Karpas-422 (cell line): Measurements from ENCODE around the gene LCN1. TPM values are rescaled to one million over a fixed set of nuclear protein-coding genes. Genes with fewer than 3 reads are reported as not detected.

Experiments used
- DNase-seq: peaks from one replicate; pipeline ENCODE4 v3.0.0-alpha.2; 2015
- H2AFZ ChIP-seq: fragments of 200-600 bp; sonication (generic); 2 replicates; pipeline ENCODE4 v1.6.1; 2014; ENCODE audit warnings: antibody characterized with exemption, low read length, mixed read lengths
- H3K27ac ChIP-seq: fragments of 200-600 bp; sonication (generic); 2 replicates; pipeline ENCODE4 v1.5.1; 2014; ENCODE audit warnings: mild to moderate bottlenecking, low read length, moderate library complexity
- H3K27me3 ChIP-seq: fragments of 200-600 bp; sonication (generic); 2 replicates; pipeline ENCODE4 v1.6.1; 2014; ENCODE audit warnings: low read length, mixed read lengths
- H3K36me3 ChIP-seq: fragments of 200-600 bp; sonication (generic); 2 replicates; pipeline ENCODE4 v1.6.1; 2014; ENCODE audit warnings: low read length, mixed read lengths; ENCODE audit not compliant: insufficient read depth
- H3K4me1 ChIP-seq: fragments of 200-600 bp; sonication (generic); 2 replicates; pipeline ENCODE4 v1.6.1; 2014; ENCODE audit warnings: mild to moderate bottlenecking, low read length, mixed read lengths
- H3K4me2 ChIP-seq: fragments of 200-600 bp; sonication (generic); 2 replicates; pipeline ENCODE4 v1.6.1; 2014; ENCODE audit warnings: low read length, low read depth, mild to moderate bottlenecking; ENCODE audit not compliant: poor library complexity, severe bottlenecking
- H3K4me3 ChIP-seq: fragments of 200-600 bp; sonication (generic); 2 replicates; pipeline ENCODE4 v1.5.1; 2014; ENCODE audit warnings: mild to moderate bottlenecking, antibody characterized with exemption, low read length, mixed read lengths
- H3K79me2 ChIP-seq: fragments of 200-600 bp; sonication (generic); 2 replicates; pipeline ENCODE4 v1.6.1; 2014; ENCODE audit warnings: mild to moderate bottlenecking, low read length, mixed read lengths
- H3K9ac ChIP-seq: fragments of 200-600 bp; sonication (generic); 2 replicates; pipeline ENCODE4 v1.6.0; 2014; ENCODE audit warnings: low read length
- H3K9me2 ChIP-seq: fragments of 200-600 bp; sonication (generic), shearing (Covaris generic); replicated peaks from 2 replicates; pipeline ENCODE4 v1.6.0; 2014; ENCODE audit warnings: mild to moderate bottlenecking, low read length, moderate library complexity; ENCODE audit not compliant: insufficient read depth
- H3K9me3 ChIP-seq: fragments of 300-700, 200-600 bp; sonication (generic); 2 replicates; pipeline ENCODE4 v1.6.1; 2014; ENCODE audit warnings: low read length, mixed read lengths
- H4K20me1 ChIP-seq: fragments of 200-600 bp; sonication (generic); 2 replicates; pipeline ENCODE4 v1.6.1; 2014; ENCODE audit warnings: mild to moderate bottlenecking, antibody characterized with exemption, low read length, low read depth; ENCODE audit not compliant: insufficient read depth
- total RNA-seq: library from RNA; depleted of rRNA; stranded (reverse); fragments of >200 nt; shearing (Covaris generic); gene quantifications from 2 replicates; pipeline ENCODE4 v1.2.3, GENCODE V29; 2014; ENCODE audit warnings: low replicate concordance

Gene LCN1
- total RNA-seq, 1 experiment from 2014 or later = not detected

DNA sequence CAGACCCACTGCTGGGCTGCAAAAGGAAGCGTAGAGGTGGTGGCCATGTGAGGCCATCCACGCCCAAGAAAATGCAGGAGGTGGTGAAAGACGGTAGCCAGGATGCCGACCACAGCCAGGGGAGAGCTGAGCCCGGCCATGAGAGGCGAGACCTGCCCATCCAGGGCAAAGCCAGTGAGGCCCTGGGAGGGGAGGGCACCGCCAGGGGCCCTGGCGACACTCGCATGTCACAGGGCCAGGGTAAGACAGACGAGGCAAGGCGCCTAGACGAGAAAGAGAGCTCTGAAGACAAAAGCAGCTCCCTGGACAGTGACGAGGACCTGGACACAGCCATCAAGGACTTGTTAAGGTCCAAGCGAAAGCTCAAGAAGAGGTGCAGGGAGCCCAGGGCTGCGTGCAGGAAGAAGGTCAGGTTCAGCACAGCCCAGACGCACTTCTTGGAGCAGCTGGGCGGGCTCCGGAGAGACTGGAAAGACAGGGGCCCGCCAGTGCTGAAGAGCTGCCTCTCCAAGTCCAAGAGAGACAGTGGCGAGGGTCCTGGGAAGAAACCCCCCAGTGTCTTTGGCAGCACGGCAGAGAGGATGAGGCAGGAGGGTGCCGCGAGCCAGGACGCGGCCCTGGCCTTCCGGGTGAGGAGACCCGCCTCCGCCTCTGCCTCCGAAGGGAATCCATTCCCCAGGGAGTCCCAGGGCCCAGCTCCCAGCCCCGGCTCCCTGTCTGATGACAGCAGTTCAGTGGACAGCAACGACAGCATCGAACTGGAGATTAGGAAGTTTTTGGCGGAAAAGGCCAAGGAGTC lies 34.8 kb upstream of the LCN1 start:
- Histone ChIP-seq H3K36me3 (no peaks in the 10 kb centered on the region), H3K79me2 (no peaks in the 10 kb centered on the region), H3K4me2 (no peak overlapping the region), H3K4me3 (no peak overlapping the region), H3K4me1 (peaks cover 19% of the 10 kb centered on the region), H2AFZ (no peak overlapping the region), H3K27ac (no peak overlapping the region), H3K9me3 (no peaks in the 10 kb centered on the region), H3K9me2 (no peaks in the 10 kb centered on the region), H4K20me1 (no peaks in the 10 kb centered on the region), H3K27me3 (no peaks in the 10 kb centered on the region), H3K9ac (no peak overlapping the region)
- DNase-seq = no peak

GRCh38 chr9:135487281-135488012 lies 33.8 kb upstream of the LCN1 start:
- no peaks in the 10 kb centered on the region for H4K20me1 ChIP-seq
- no peak for DNase-seq
- no peak overlapping the region for H3K4me2 ChIP-seq
- H3K79me2 ChIP-seq = no peaks in the 10 kb centered on the region
- no peak overlapping the region for H3K4me3 ChIP-seq
- H3K4me1 ChIP-seq = peaks cover 9% of the 10 kb centered on the region
- H3K27me3 ChIP-seq = no peaks in the 10 kb centered on the region
- no peak overlapping the region for H3K9ac ChIP-seq
- H3K27ac ChIP-seq = no peak overlapping the region
- no peaks in the 10 kb centered on the region for H3K9me3 ChIP-seq
- H3K36me3 ChIP-seq = no peaks in the 10 kb centered on the region
- no peaks in the 10 kb centered on the region for H3K9me2 ChIP-seq
- H2AFZ ChIP-seq = no peak overlapping the region

- no peak for DNase-seq
- H3K9me2 ChIP-seq = no peaks in the 10 kb centered on the region
- no peaks in the 10 kb centered on the region for H3K79me2 ChIP-seq
- H3K36me3 ChIP-seq = no peaks in the 10 kb centered on the region
- H3K4me2 ChIP-seq = no peak overlapping the region
- H3K27me3 ChIP-seq = no peaks in the 10 kb centered on the region
- H3K9ac ChIP-seq = no peak overlapping the region
- peaks cover 6% of the 10 kb centered on the region for H3K4me1 ChIP-seq
- no peaks in the 10 kb centered on the region for H4K20me1 ChIP-seq
- H3K9me3 ChIP-seq = no peaks in the 10 kb centered on the region
- no peak overlapping the region for H3K4me3 ChIP-seq
- H2AFZ ChIP-seq = no peak overlapping the region
- H3K27ac ChIP-seq = no peak overlapping the region
Observed at GRCh38 chr9:135488013-135488330, 33.3 kb upstream of the LCN1 start.

- Histone ChIP-seq H3K9me2 (no peaks in the 10 kb centered on the region), H3K4me1 (peaks cover 3% of the 10 kb centered on the region), H4K20me1 (no peaks in the 10 kb centered on the region), H3K36me3 (no peaks in the 10 kb centered on the region), H3K9me3 (no peaks in the 10 kb centered on the region), H3K4me2 (no peak overlapping the region), H3K4me3 (no peak overlapping the region), H3K27ac (no peak overlapping the region), H2AFZ (no peak overlapping the region), H3K27me3 (no peaks in the 10 kb centered on the region), H3K79me2 (no peaks in the 10 kb centered on the region), H3K9ac (no peak overlapping the region)
- DNase-seq = no peak
Observed at GRCh38 chr9:135488527-135488926, 32.7 kb upstream of the LCN1 start.

DNA sequence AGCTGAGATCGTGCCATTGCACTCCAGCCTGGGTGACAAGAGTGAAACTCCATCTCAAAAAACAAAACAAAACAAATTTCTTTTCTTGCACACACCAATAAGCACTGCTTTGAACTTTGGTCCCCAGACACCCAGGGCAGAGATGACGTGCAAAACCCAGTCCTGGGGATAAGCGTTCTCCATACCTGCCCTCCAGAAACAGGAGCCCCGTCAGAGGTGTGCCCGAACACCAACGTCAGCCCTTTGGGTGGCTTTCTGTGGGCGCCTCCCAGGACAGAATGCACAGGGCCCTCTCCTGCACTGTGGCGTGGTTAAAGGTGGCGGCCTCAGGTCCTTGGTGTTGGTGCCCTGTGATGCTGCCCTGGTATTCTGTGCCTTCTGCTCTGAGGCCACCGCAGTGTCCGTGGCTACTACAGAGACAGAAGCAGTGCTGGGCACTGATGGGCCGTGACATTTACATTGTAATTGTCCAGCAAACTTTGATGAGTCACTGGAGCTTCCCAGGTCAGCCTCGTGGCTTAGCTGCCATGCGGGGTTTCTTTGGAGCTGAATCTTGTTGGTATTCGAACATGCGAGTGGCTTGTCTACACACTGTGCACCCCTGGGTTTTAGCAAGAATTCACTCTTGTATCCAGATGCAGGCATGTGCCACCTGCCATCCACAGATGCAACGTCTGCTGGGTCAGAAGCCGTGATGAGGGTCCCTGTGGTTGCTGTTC lies 31.9 kb upstream of the LCN1 start:
- no peak overlapping the region for H3K4me3 ChIP-seq
- no peak overlapping the region for H2AFZ ChIP-seq
- no peaks in the 10 kb centered on the region for H4K20me1 ChIP-seq
- no peak overlapping the region for H3K9ac ChIP-seq
- no peak for DNase-seq
- no peaks in the 10 kb centered on the region for H3K4me1 ChIP-seq
- no peaks in the 10 kb centered on the region for H3K9me3 ChIP-seq
- H3K9me2 ChIP-seq = no peaks in the 10 kb centered on the region
- H3K27ac ChIP-seq = no peak overlapping the region
- no peaks in the 10 kb centered on the region for H3K27me3 ChIP-seq
- no peak overlapping the region for H3K4me2 ChIP-seq
- H3K36me3 ChIP-seq = no peaks in the 10 kb centered on the region
- no peaks in the 10 kb centered on the region for H3K79me2 ChIP-seq

DNA sequence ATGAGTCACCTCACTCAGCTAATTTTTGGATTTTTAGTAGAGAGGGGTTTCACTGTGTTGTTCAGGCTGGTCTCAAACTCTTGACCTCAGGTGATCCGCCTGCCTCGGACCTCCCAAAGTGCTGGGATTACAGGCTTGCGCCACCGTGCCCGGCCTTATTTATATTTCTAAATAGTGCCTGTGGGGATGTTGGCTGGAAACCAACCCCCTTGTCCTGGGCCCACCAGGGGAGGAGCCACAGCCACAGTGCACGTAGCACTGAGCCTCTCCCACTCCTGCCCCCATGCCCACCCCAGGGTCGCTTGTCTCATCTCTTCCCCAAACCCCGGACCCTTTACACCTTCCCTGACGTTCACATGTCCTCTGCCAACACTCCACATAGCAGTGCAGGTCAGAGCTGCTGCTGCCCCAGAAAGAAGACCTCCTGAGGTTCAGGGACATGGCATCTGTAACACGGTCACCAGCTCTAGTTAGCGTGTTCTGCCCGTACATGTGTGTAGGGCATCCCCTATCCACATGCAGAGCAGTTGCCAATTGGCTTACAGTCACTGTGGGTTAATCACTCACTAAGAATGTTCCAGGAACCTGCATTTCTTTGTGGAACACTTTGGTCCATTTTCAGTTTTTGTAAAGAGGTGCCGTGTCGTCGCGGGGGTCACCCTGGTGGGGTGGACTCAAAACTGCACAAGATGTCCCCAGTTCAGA lies 30.9 kb upstream of the LCN1 start:
- H3K4me3 ChIP-seq = no peak overlapping the region
- no peak for DNase-seq
- H3K27me3 ChIP-seq = no peaks in the 10 kb centered on the region
- no peaks in the 10 kb centered on the region for H3K9me2 ChIP-seq
- H3K9me3 ChIP-seq = no peaks in the 10 kb centered on the region
- H3K4me2 ChIP-seq = no peak overlapping the region
- no peak overlapping the region for H3K27ac ChIP-seq
- no peaks in the 10 kb centered on the region for H3K79me2 ChIP-seq
- H3K36me3 ChIP-seq = no peaks in the 10 kb centered on the region
- H2AFZ ChIP-seq = no peak overlapping the region
- H3K9ac ChIP-seq = no peak overlapping the region
- no peaks in the 10 kb centered on the region for H3K4me1 ChIP-seq
- H4K20me1 ChIP-seq = no peaks in the 10 kb centered on the region

GRCh38 chr9:135490980-135491464 lies 30.2 kb upstream of the LCN1 start:
- Histone ChIP-seq H3K4me3 (no peak overlapping the region), H3K9me2 (no peaks in the 10 kb centered on the region), H3K27me3 (no peaks in the 10 kb centered on the region), H3K79me2 (no peaks in the 10 kb centered on the region), H3K36me3 (no peaks in the 10 kb centered on the region), H3K9me3 (no peaks in the 10 kb centered on the region), H3K9ac (no peak overlapping the region), H3K27ac (no peak overlapping the region), H2AFZ (no peak overlapping the region), H3K4me2 (no peak overlapping the region), H4K20me1 (no peaks in the 10 kb centered on the region), H3K4me1 (no peaks in the 10 kb centered on the region)
- no peak for DNase-seq

- no peaks in the 10 kb centered on the region for H3K36me3 ChIP-seq
- no peak overlapping the region for H2AFZ ChIP-seq
- no peaks in the 10 kb centered on the region for H3K9me2 ChIP-seq
- no peaks in the 10 kb centered on the region for H4K20me1 ChIP-seq
- no peak for DNase-seq
- H3K27ac ChIP-seq = no peak overlapping the region
- H3K4me2 ChIP-seq = no peak overlapping the region
- no peaks in the 10 kb centered on the region for H3K79me2 ChIP-seq
- H3K27me3 ChIP-seq = no peaks in the 10 kb centered on the region
- no peaks in the 10 kb centered on the region for H3K9me3 ChIP-seq
- no peak overlapping the region for H3K9ac ChIP-seq
- H3K4me3 ChIP-seq = no peak overlapping the region
- no peaks in the 10 kb centered on the region for H3K4me1 ChIP-seq
Observed at GRCh38 chr9:135491764-135492163, 29.5 kb upstream of the LCN1 start.
